BLaER1 (cell line): ENCODE measurements around the gene RBM38.
"Not testable (repeated sequence)": the region's sequence is repeated elsewhere in the genome, so short reads cannot be mapped to it uniquely, and the experiment has no call there.

Experiments
- H3K27ac ChIP-seq: shearing (Covaris generic); formaldehyde crosslinking; 2 replicates; pipeline ENCODE4 v1.8.1; 2022
- H3K27me3 ChIP-seq: shearing (Covaris generic); formaldehyde crosslinking; 2 replicates; pipeline ENCODE4 v1.8.1; 2022
- H3K36me3 ChIP-seq: shearing (Covaris generic); formaldehyde crosslinking; 2 replicates; pipeline ENCODE4 v1.8.1; 2022
- H3K4me1 ChIP-seq: shearing (Covaris generic); formaldehyde crosslinking; 2 replicates; pipeline ENCODE4 v1.8.1; 2022
- H3K4me2 ChIP-seq: shearing (Covaris generic); formaldehyde crosslinking; 2 replicates; pipeline ENCODE4 v1.8.1; 2022
- H3K4me3 ChIP-seq: shearing (Covaris generic); formaldehyde crosslinking; 2 replicates; pipeline ENCODE4 v1.8.1; 2022
- H3K9ac ChIP-seq: shearing (Covaris generic); formaldehyde crosslinking; 2 replicates; pipeline ENCODE4 v1.8.1; 2022
- H3K9me3 ChIP-seq: shearing (Covaris generic); formaldehyde crosslinking; 2 replicates; pipeline ENCODE4 v1.8.1; 2022
- H4K20me1 ChIP-seq: shearing (Covaris generic); formaldehyde crosslinking; 2 replicates; pipeline ENCODE4 v1.8.1; 2022
- Cebpa-rat ChIP-seq: shearing (Covaris generic); IDR thresholded peaks from 2 replicates; pipeline ENCODE4 v1.8.1; 2022

The RBM38 gene

DNA sequence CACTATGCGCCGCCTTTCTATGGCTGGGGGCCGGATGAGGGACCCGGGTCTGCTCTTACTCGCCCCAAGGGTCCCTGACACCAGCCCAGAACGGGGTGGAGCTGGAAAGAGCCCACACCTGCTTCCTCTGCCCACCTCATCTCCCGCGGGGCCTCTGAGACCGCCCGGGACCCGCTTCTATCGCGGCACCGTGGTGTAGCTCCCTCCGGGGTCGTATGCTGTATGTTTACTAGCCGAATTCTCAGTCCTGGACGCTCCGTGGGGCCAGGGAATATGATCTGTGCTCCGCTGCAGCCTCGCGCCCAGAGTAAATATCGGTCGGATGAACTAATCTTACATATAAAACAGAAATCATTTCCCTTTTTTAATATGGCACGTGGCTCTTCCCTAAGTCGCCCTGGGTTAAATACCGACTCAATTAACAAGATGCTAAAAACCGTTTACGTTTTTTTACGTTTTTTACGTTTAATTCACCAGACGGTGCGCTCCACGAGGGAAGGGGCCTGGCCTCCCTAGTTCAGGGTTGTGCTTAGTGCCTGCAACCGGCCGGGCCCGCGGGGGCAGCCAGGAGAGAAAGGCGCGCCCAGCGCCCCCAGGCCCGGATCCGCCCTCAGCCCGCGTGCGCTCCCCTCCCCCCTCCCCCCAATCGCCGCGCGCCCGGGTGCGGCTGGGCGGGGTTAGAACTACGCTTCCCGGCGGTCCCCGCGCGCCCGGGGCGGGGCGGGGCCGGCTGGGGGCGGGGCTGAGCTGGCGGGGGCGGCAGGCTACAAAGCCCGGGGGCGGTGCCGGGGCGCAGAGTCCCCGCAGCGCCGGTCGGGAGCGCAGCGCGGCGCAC lies at the start of gene RBM38:
Gene RBM38 (plus strand): TSS at position 793 of the 835 bp plus-strand sequence. CDS start 186 bp downstream, outside the sequence.
- H3K27me3 ChIP-seq = no peaks in the 10 kb centered on the region
- H3K9me3 ChIP-seq = no peaks in the 10 kb centered on the region
- H3K4me1 ChIP-seq = peaks cover 66% of the 10 kb centered on the region
- no peak for TF ChIP-seq Cebpa-rat
- H3K4me2 ChIP-seq = peak within 1 kb of the TSS; percentile 99
- H4K20me1 ChIP-seq = peaks cover 39% of the 10 kb centered on the region
- peak within 1 kb of the TSS; percentile 96 for H3K27ac ChIP-seq
- H3K9ac ChIP-seq = peak within 1 kb of the TSS; percentile 97
- H3K36me3 ChIP-seq = peaks cover 37% of the 10 kb centered on the region
- peak within 1 kb of the TSS; percentile 97 for H3K4me3 ChIP-seq

DNA sequence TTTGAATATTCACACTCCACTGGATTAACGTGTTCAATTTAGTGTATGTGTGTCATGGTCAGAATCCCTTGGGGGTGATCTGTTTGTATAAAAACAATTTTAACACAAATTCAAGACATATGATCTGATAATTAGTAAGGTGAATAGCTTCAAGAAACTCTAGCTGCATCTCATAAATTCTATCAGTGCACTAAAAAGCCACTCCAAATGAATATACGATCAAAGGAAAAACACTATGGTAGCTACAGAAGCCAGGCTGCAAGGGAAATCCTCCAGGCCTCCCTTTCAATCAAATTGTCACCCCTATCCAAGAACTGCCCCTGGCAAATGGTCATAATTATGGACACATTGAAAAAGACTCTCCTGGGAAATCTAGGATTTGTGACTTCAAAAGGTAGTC lies 49.5 kb upstream of the RBM38 start:
- no peak for TF ChIP-seq Cebpa-rat
- no peaks in the 10 kb centered on the region for H3K36me3 ChIP-seq
- no peaks in the 10 kb centered on the region for H3K9me3 ChIP-seq
- peaks cover 9% of the 10 kb centered on the region; the same call in 1 of the 2 replicates for H3K4me1 ChIP-seq
- H3K9ac ChIP-seq = no peak overlapping the region
- no peaks in the 10 kb centered on the region for H3K27me3 ChIP-seq
- no peak overlapping the region for H3K4me3 ChIP-seq
- peak overlapping the region; percentile 24; the same call in 1 of the 2 replicates for H3K4me2 ChIP-seq
- H3K27ac ChIP-seq = no peak overlapping the region
- no peaks in the 10 kb centered on the region for H4K20me1 ChIP-seq

GRCh38 chr20:57342829-57343228 lies 48.4 kb upstream of the RBM38 start:
- Histone ChIP-seq H3K4me3 (no peak overlapping the region), H3K9ac (no peak overlapping the region), H3K27ac (no peak overlapping the region), H3K36me3 (no peaks in the 10 kb centered on the region), H4K20me1 (no peaks in the 10 kb centered on the region), H3K4me2 (no peak overlapping the region), H3K4me1 (peaks cover 9% of the 10 kb centered on the region; the same call in 1 of the 2 replicates), H3K9me3 (no peaks in the 10 kb centered on the region), H3K27me3 (no peaks in the 10 kb centered on the region)
- no peak for TF ChIP-seq Cebpa-rat

DNA sequence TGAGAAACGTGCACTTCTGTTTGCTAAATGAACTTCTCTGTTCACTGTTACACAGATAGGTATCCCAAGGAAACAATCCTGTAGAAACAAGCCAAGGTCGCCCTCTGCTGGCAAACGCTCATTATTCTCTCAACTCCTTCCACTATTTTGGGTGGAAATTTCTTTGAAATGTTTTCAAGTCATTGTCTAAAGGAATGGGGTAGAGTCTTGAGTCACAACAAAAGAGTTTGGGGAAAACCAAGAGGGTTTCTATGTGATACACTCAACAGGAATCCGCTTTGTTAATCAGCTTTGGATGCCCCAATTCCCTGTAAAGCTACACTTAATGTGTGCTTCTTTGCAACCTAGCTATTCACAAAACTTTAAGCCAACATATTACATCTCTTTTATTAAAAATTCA lies 44.7 kb upstream of the RBM38 start:
- Histone ChIP-seq H3K4me2 (no peak overlapping the region), H3K9ac (no peak overlapping the region), H3K27me3 (no peaks in the 10 kb centered on the region), H3K9me3 (no peaks in the 10 kb centered on the region), H3K4me3 (no peak overlapping the region), H4K20me1 (peaks cover 3% of the 10 kb centered on the region), H3K36me3 (no peaks in the 10 kb centered on the region), H3K27ac (no peak overlapping the region), H3K4me1 (peaks cover 19% of the 10 kb centered on the region)
- TF ChIP-seq Cebpa-rat = no peak

DNA sequence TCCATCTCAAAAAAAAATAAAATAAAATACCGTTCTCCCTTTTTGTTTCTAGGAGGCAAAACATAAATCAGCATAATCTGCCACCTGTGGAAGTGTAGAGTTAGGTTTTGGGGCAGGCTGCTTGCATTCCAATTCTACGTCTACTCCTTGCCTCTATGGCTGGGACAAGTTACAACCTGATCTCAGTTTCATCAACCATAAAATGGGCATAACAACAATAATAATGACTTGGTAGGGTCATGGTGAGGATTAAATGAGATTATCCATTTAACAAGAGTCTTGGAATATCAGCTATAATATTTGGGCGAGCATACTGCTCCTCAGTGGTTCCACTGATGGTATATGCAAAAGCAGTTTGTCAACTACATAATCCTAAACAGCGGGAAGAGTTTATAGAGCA lies 43.8 kb upstream of the RBM38 start:
- peaks cover 25% of the 10 kb centered on the region for H3K4me1 ChIP-seq
- no peak for TF ChIP-seq Cebpa-rat
- H3K9me3 ChIP-seq = no peaks in the 10 kb centered on the region

DNA sequence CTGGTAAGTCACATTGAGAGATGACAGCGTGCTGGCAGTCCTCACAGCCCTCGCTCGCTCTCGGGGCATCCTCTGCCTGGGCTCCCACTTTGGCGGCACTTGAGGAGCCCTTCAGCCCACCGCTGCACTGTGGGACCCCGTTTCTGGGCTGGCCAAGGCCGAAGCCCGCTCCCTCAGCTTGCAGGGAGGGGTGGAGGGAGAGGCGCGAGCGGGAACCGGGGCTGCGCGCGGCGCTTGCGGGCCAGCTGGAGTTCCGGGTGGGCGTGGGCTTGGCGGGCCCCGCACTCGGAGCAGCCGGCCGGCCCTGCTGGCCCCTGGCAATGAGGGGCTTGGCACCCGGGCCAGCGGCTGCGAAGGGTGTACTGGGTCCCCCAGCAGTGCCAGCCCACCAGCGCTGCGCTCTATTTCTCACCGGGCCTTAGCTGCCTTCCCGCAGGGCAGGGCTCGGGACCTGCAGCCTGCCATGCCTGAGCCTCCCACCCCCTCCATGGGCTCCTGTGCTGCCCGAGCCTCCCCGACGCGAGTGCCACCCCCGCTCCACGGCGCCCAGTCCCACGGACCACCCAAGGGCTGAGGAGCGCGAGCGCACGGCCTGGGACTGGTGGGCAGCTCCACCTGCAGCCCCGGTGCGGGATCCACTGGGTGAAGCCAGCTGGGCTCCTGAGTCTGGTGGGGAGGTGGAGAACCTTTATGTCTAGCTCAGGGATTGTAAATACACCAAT lies 42.8 kb upstream of the RBM38 start:
- H3K9ac ChIP-seq, H3K4me3 ChIP-seq, H3K9me3 ChIP-seq, H3K27ac ChIP-seq, H3K4me2 ChIP-seq, H3K27me3 ChIP-seq: not testable (repeated sequence)
- Histone ChIP-seq H4K20me1 (peaks cover 22% of the 10 kb centered on the region), H3K4me1 (peaks cover 35% of the 10 kb centered on the region), H3K36me3 (peaks cover 12% of the 10 kb centered on the region)

More for the DNA sequence above, 43.8 kb upstream of the RBM38 start:
- H3K27ac ChIP-seq = no peak overlapping the region
- H3K36me3 ChIP-seq = peaks cover 3% of the 10 kb centered on the region
- H3K4me2 ChIP-seq = no peak overlapping the region
- no peaks in the 10 kb centered on the region for H3K27me3 ChIP-seq
- peaks cover 12% of the 10 kb centered on the region for H4K20me1 ChIP-seq
- no peak overlapping the region for H3K4me3 ChIP-seq
- H3K9ac ChIP-seq = no peak overlapping the region

GRCh38 chr20:57348922-57349574 lies 42.1 kb upstream of the RBM38 start:
- not testable (repeated sequence) for H3K9me3 ChIP-seq, H3K27me3 ChIP-seq
- H3K27ac ChIP-seq = peak overlapping the region; percentile 36; the same call in 1 of the 2 replicates
- H3K36me3 ChIP-seq = peaks cover 19% of the 10 kb centered on the region
- peaks cover 28% of the 10 kb centered on the region for H4K20me1 ChIP-seq
- H3K4me1 ChIP-seq = peaks cover 35% of the 10 kb centered on the region
- peak overlapping the region; percentile 38; the same call in 1 of the 2 replicates for H3K4me3 ChIP-seq
- 0 out of 2 replicates have a peak overlapping the region, but pooled peaks have one; percentile 49 for H3K9ac ChIP-seq
- H3K4me2 ChIP-seq = peak overlapping the region; percentile 68

DNA sequence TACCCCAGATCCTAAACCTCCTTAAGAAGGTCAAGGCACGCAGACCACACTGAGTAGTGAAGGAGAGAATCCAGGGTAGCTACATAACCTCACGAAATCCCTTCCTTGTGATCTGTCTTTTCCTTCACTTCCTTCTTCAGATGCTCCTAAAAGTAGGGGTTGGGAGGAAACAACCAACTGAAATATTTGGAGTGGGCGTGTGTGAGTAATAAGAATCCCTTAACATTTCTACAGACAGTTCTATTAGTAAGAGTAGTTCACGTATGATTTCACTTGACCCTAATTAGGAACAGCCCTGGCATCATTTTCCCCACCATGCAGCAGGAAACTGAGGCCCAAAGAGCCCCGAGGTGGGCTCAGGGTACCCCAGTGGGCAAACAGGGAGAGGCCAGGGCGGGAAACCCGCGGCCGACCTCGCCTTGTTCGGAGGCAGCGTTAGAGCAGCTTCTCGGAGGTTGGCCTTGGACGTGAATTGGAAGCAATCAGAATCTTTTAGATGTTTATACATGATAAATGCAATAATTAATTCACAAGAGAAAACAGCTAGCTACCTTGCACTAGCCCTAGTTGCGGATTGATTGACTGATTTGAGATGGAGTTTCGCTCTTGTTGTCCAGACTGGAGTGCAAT lies 41.0 kb upstream of the RBM38 start:
- H3K9me3 ChIP-seq = no peaks in the 10 kb centered on the region
- H3K9ac ChIP-seq = peak overlapping the region; percentile 49; the same call in 1 of the 2 replicates
- H3K36me3 ChIP-seq = peaks cover 31% of the 10 kb centered on the region
- H3K4me1 ChIP-seq = peaks cover 35% of the 10 kb centered on the region
- no peaks in the 10 kb centered on the region for H3K27me3 ChIP-seq
- peak overlapping the region; percentile 36; the same call in 1 of the 2 replicates for H3K27ac ChIP-seq
- 0 out of 2 replicates have a peak overlapping the region, but pooled peaks have one; percentile 38 for H3K4me3 ChIP-seq
- TF ChIP-seq Cebpa-rat = no peak
- H3K4me2 ChIP-seq = peak overlapping the region; percentile 68
- H4K20me1 ChIP-seq = peaks cover 35% of the 10 kb centered on the region

DNA sequence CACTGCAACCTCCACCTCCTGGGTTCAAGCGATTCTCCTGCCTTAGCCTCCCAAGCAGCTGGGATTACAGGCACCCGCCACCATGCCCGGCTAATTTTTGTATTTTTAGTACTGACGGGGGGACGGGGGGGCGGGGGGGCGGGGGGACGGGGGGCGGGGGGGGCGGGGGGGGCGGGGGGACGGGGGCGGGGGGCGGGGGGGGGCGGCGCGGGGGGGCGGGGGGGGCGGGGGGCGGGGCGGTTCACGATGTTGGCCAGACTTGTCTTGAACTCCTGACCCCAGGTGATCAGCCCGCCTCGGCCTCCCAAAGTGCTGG lies 40.5 kb upstream of the RBM38 start:
- peaks cover 35% of the 10 kb centered on the region for H3K4me1 ChIP-seq
- H3K27me3 ChIP-seq, H3K9me3 ChIP-seq: not testable (repeated sequence)
- H4K20me1 ChIP-seq = peaks cover 35% of the 10 kb centered on the region
- peak overlapping the region; percentile 97 for H3K9ac ChIP-seq
- H3K27ac ChIP-seq = peak overlapping the region; percentile 95
- peaks cover 36% of the 10 kb centered on the region for H3K36me3 ChIP-seq
- H3K4me2 ChIP-seq = peak overlapping the region; percentile 98
- peak overlapping the region; percentile 94 for H3K4me3 ChIP-seq
